SK-N-MC (cell line): ENCODE data around the gene ZNF736.
"Not testable (repeated sequence)": the region's sequence is repeated elsewhere in the genome, so short reads cannot be mapped to it uniquely, and the experiment has no call there.

Experiments used
- DNase-seq: peaks from one replicate; pipeline ENCODE4 v3.0.0-alpha.2; 2011; ENCODE audit warnings: low read depth, low spot score
- H3K27ac ChIP-seq: fragments of 200-600 bp; sonication (generic); 2 replicates; pipeline ENCODE4 v1.5.1; 2016; ENCODE audit warnings: mixed run types
- H3K36me3 ChIP-seq: fragments of 200-600 bp; sonication (generic); 2 replicates; pipeline ENCODE4 v1.6.1; 2017; ENCODE audit warnings: antibody characterized with exemption, low read length, mixed read lengths; ENCODE audit not compliant: insufficient read depth
- H3K4me3 ChIP-seq: fragments of 200-600 bp; sonication (generic); 2 replicates; pipeline ENCODE4 v1.5.1; 2016
- H3K9ac ChIP-seq: fragments of 200-600 bp; sonication (generic); 2 replicates; pipeline ENCODE4 v1.8.0; 2017; ENCODE audit warnings: mixed run types, mixed read lengths; ENCODE audit not compliant: insufficient read length
- H3K9me3 ChIP-seq: fragments of 200-600 bp; sonication (generic); 2 replicates; pipeline ENCODE4 v1.6.1; 2017; ENCODE audit warnings: low read depth, mild to moderate bottlenecking, antibody characterized with exemption, low read length, moderate library complexity, mixed read lengths
- EZH2 ChIP-seq: fragments of 200-600 bp; sonication (generic); IDR thresholded peaks from one replicate; pipeline ENCODE4 v1.6.1; 2017; ENCODE audit warnings: antibody characterized with exemption
- FOXP2 ChIP-seq: optimal IDR thresholded peaks from 2 replicates; pipeline ENCODE3; 2011; ENCODE audit warnings: mild to moderate bottlenecking, moderate library complexity; ENCODE audit not compliant: insufficient read depth; ENCODE audit errors: extremely low read length, control extremely low read depth
- POLR2AphosphoS5 ChIP-seq: IDR thresholded peaks from 2 replicates; pipeline ENCODE4 v1.6.1; 2012; ENCODE audit warnings: mild to moderate bottlenecking, low read depth, low read length, borderline replicate concordance

ZNF736 gene

GRCh38 chr7:64310426-64310825, 3.3 kb upstream of the ZNF736 start:
- Histone ChIP-seq H3K9ac (no peak overlapping the region), H3K36me3 (no peaks in the 10 kb centered on the region), H3K27ac (no peak overlapping the region), H3K4me3 (no peak overlapping the region), H3K9me3 (no peaks in the 10 kb centered on the region)
- no peak for TF ChIP-seq FOXP2
- TF ChIP-seq POLR2AphosphoS5: no peak
- no peak for TF ChIP-seq EZH2
- no peak for DNase-seq

DNA sequence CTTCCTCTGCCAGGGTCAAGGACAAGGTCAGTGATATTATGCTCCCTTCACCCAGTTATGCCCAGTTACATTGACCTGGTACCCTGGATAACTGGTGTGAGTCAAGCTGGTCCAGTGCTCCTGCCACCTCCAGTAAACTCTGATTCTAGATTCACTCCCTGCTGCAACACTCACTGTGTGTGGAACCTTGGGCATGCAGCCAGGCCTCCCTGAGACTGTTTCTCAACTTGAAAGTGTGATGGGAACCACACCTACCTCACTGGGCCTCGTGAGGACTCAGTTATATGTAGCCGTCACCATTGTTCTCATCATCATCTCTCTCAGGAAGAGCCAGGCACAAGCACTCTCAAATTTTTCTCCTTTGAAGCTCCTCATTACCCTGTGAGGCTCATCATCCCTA, 935 bp upstream of the ZNF736 start:
- Histone ChIP-seq H3K9me3 (no peaks in the 10 kb centered on the region), H3K4me3 (no peak overlapping the region), H3K36me3 (no peaks in the 10 kb centered on the region), H3K9ac (no peak overlapping the region), H3K27ac (no peak overlapping the region)
- TF ChIP-seq EZH2 (no peak), FOXP2 (no peak), POLR2AphosphoS5 (no peak)
- no peak for DNase-seq

- Histone ChIP-seq H3K27ac (no peak overlapping the region), H3K9me3 (no peaks in the 10 kb centered on the region), H3K9ac (peak overlapping the region; percentile 64), H3K4me3 (peak overlapping the region; percentile 71), H3K36me3 (no peaks in the 10 kb centered on the region)
- no peak for TF ChIP-seq EZH2
- TF ChIP-seq POLR2AphosphoS5: no peak
- no peak for TF ChIP-seq FOXP2
- DNase-seq: no peak
Measured at GRCh38 chr7:64314566-64314965, 805 bp downstream of the ZNF736 start.

DNA sequence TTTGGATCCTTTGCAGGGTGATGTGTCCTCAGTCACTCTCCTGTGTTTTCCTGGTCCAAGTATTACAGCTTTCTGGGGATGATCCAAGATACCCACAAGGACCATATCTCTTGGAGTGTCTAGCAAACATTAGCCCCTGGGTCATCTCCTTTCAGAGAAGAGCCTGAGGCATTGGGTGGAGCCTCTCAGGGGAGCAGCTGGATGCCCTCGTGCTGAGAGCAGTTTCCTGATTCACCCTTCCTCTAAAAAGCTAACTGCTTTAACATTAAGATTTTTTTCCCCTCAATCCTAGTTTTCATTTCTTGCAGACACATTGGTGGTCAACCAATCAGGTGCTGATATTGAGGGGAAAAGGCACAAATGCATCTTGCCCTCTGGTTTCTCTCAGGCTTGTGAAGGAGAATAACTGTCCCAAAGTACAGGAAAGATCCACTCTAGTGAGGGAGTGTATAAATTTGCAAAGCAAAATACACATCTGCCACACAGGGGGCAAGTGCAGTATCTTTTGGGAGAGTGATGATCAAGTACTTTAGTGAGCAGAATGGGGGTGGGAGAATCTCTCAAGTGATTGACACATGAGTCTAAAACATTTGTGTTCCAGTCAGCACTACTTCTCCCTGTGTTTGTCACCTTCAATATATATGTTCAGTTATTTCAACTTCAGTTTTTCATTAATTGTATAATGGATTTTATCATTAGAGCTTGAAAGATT, 2.4 kb downstream of the ZNF736 start:
- not testable (repeated sequence) for H3K36me3 ChIP-seq, H3K9me3 ChIP-seq, H3K9ac ChIP-seq, DNase-seq, H3K27ac ChIP-seq, H3K4me3 ChIP-seq

GRCh38 chr7:64320547-64321513, 7.1 kb downstream of the ZNF736 start:
- Histone ChIP-seq H3K9me3 (no peaks in the 10 kb centered on the region), H3K27ac (no peak overlapping the region), H3K9ac (no peak overlapping the region), H3K36me3 (no peaks in the 10 kb centered on the region), H3K4me3 (no peak overlapping the region)
- TF ChIP-seq FOXP2 (no peak), EZH2 (no peak), POLR2AphosphoS5 (no peak)
- no peak for DNase-seq

GRCh38 chr7:64324166-64324565, 10.4 kb downstream of the ZNF736 start:
- H3K9me3 ChIP-seq, H3K36me3 ChIP-seq, DNase-seq, H3K4me3 ChIP-seq, H3K9ac ChIP-seq, H3K27ac ChIP-seq: not testable (repeated sequence)

- not testable (repeated sequence) for H3K9me3 ChIP-seq, DNase-seq, H3K9ac ChIP-seq, H3K4me3 ChIP-seq, H3K27ac ChIP-seq, H3K36me3 ChIP-seq
Measured at GRCh38 chr7:64348713-64349210, 35.0 kb downstream of the ZNF736 start.

- Histone ChIP-seq H3K4me3 (no peak overlapping the region), H3K9ac (no peak overlapping the region), H3K27ac (no peak overlapping the region), H3K36me3 (no peaks in the 10 kb centered on the region), H3K9me3 (no peaks in the 10 kb centered on the region)
- no peak for TF ChIP-seq FOXP2
- TF ChIP-seq POLR2AphosphoS5: no peak
- TF ChIP-seq EZH2: no peak
- DNase-seq: no peak
Measured at GRCh38 chr7:64359543-64359942, 45.8 kb downstream of the ZNF736 start.

- TF ChIP-seq FOXP2: no peak
- TF ChIP-seq EZH2: no peak
- TF ChIP-seq POLR2AphosphoS5: no peak
- H3K4me3 ChIP-seq: no peak overlapping the region
- H3K27ac ChIP-seq: no peak overlapping the region
- no peak overlapping the region for H3K9ac ChIP-seq
- no peak for DNase-seq
- H3K36me3 ChIP-seq: no peaks in the 10 kb centered on the region
- no peaks in the 10 kb centered on the region for H3K9me3 ChIP-seq
Measured at GRCh38 chr7:64371116-64371515, 57.4 kb downstream of the ZNF736 start.
